ENCODE results near the gene GSG1L.

- no peak for TF ChIP-seq CTCF (conservative IDR thresholded peaks at IDR 0.05)
- TF ChIP-seq EZH2 (IDR thresholded peaks at IDR 0.05; ENCODE audit: low read depth): no peak
These were observed 43.7 kb upstream of the GSG1L start for GRCh38 chr16:28107232-28107631.

All from PC-9 (cell line).